GM12891 (cell line): ENCODE measurements around the gene CHKA.

Source experiments
- DNase-seq: peaks from one replicate; pipeline ENCODE4 v3.0.0; 2011; ENCODE audit warnings: low spot score; ENCODE audit not compliant: insufficient read length
- FAIRE-seq: peaks from 2 replicates; lab custom pipeline; 2011; peaks lifted over from hg19 to GRCh38; lab: Jason Lieb, UNC
- PAX5 ChIP-seq: IDR thresholded peaks from 2 replicates; pipeline ENCODE4 v1.6.1; 2011; ENCODE audit warnings: low read length, moderate library complexity, mild to moderate bottlenecking; ENCODE audit not compliant: insufficient read depth, severe bottlenecking
- POLR2A ChIP-seq: IDR thresholded peaks from 2 replicates; pipeline ENCODE4 v1.6.1; 2011; ENCODE audit warnings: low read depth, low read length, control low read depth
- POLR2AphosphoS5 ChIP-seq: IDR thresholded peaks from 2 replicates; pipeline ENCODE4 v1.6.1; 2011; ENCODE audit warnings: low read depth, low read length, control low read depth
- POU2F2 ChIP-seq: IDR thresholded peaks from 2 replicates; pipeline ENCODE4 v1.6.1; 2011; ENCODE audit warnings: low read depth, mild to moderate bottlenecking, control low read depth, low read length, moderate library complexity
- SPI1 ChIP-seq: IDR thresholded peaks from 2 replicates; pipeline ENCODE4 v1.6.1; 2011; ENCODE audit warnings: low read depth, low read length, control low read depth
- TAF1 ChIP-seq: IDR thresholded peaks from 2 replicates; pipeline ENCODE4 v1.6.1; 2011; ENCODE audit warnings: low read depth, low read length, control low read depth

The CHKA gene

DNA sequence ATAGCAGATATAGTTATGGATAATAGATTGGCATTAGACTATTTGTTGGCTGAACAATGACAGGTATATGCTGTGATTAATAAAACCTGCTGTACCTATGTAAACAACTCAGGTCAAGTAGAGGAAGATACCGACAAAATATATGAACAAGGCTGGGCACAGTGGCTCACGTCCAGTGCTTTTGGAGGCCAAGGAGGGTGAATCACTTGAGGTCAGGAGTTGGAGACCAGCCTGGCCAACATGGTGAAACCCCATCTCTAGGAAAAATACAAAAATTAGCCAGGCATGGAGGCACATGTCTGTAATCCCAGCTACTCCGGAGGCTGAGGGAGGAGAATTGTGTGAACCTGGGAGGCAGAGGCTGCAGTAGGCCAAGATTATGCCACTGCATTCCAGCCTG is 14.0 kb upstream of the CHKA start:
- no peak for DNase-seq
- TF ChIP-seq POLR2A (no peak), POU2F2 (no peak)

DNA sequence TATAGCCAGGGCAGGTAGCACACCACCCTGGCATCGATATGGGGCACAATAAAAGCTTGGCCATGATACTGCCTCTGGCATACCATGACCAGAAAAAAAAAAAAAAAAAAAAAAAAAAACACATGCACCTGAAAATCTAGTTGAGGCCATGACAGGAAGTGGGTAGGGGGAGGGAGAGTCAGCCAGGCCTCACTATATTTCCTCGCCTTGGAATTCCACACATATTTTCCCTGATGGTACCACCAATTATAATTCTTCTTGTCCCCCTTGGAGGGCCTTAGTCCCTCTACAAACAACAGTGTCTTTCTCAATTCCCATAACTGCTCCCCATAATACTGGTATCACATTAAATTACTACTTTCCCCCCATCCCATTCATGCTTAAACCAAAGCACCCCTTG is 12.6 kb upstream of the CHKA start:
- TF ChIP-seq POLR2A = no peak
- no peak for TF ChIP-seq PAX5
- TF ChIP-seq SPI1 = no peak
- no peak for TF ChIP-seq POU2F2
- TF ChIP-seq TAF1 = no peak
- TF ChIP-seq POLR2AphosphoS5 = no peak
- DNase-seq (no peak), FAIRE-seq (no peak)

More for the DNA sequence above, 14.0 kb upstream of the CHKA start:
- no peak for FAIRE-seq

DNA sequence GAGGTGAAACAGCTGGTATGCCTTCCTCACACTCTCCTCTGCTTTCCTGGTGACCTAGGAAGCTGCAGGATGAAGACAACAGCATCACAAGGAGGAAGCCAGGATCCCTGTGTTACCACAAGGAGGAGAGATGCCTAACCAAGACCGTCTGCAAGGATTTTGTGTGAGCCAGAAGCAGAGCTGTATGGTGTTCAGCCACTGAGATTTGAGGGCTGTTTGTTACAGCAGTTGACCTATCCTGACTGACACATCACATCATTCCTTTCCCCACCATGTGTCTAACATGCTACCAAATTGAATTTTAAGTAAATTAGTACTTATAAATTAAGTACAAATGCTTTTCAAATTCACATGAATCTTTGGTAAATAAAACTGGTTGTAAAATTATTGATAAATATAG is 8.9 kb upstream of the CHKA start:
- FAIRE-seq = no peak
- DNase-seq = no peak
- TF ChIP-seq POU2F2 (no peak), POLR2AphosphoS5 (no peak), TAF1 (no peak), POLR2A (no peak), PAX5 (no peak), SPI1 (no peak)

DNA sequence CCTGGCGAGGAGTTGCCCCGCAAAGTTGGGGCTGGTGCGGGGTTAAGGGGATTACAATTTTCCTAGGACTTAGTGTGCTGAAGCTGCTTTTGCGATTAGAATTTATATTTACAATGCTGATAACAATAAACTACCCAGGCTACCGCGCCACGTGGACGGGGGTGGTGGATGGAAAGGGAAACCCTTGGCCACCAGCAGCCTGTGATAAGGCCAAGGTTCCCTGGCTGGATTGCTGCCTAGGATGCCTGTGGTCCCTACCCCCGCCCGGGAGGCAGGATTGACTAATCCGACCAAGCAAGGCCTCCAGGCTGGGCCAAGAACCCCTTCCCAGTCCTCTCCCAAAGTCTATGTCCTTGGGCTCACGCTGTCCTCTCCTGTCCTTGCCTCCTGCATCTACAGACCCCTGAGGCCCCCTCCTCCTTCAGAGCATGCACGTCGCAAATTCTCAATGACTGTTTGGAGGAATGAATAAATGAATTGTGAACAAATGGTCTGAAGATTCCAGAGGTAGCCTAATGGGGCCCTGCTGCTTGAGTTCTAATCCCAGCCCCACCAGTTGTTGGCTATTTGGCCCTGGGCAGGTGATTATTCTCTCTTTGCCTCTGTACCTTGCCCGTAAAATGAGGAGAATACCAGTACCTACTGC is 7.6 kb upstream of the CHKA start:
- FAIRE-seq = no peak
- TF ChIP-seq POU2F2 (no peak), POLR2A (no peak), TAF1 (no peak), POLR2AphosphoS5 (no peak), PAX5 (no peak), SPI1 (no peak)
- DNase-seq = no peak

DNA sequence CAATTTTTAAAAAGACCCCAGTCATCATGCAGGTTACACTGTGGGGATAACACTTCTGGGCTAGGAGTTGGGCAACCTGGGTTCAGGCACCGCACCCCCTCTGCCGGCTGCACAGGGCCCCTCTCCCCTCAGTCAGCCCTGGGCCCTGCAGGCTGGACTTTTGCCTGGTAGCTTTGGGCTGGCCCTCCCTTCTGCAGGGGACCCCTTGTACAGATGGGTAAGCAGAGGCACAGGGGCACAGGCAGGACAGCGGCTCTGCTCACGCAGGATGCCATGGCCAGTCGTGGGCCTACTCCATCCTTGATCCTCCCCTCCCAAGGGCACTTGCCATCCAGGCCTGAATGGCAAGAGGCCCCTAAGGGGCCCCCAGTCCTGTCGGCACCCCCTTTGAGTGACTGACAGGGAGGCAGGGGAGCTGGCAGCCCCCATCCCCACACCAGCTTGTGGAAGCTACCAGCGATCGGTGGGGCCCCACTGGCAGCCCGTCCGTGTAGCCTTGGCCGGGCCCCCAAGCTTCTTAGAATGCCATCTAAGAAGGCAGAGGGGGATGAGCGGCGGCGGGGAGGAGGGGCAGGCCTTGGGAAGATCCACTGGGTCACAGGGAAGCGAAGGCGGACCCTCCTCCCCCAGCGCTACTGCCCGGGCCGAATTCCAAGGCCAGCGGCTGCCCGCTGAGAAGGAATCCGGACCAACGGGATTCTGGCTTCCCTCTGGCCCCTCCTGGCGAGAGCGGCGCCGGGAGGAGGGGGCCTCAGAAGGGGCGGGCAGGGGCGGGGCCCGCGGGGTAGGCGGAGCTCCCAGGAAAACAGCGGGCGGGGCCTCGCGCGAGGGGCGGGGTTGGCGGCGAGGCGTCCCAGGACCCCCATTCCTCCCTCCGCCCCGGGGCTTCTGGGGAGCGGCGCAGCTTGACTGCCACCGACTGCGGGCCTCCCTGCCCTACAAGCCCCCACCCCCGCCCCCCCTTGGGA is 6.8 kb upstream of the CHKA start:
- TF ChIP-seq TAF1 = no peak
- TF ChIP-seq POU2F2 = no peak
- no peak for TF ChIP-seq SPI1
- TF ChIP-seq POLR2A = no peak
- TF ChIP-seq POLR2AphosphoS5 = no peak
- no peak for TF ChIP-seq PAX5
- FAIRE-seq (no peak), DNase-seq (no peak)

DNA sequence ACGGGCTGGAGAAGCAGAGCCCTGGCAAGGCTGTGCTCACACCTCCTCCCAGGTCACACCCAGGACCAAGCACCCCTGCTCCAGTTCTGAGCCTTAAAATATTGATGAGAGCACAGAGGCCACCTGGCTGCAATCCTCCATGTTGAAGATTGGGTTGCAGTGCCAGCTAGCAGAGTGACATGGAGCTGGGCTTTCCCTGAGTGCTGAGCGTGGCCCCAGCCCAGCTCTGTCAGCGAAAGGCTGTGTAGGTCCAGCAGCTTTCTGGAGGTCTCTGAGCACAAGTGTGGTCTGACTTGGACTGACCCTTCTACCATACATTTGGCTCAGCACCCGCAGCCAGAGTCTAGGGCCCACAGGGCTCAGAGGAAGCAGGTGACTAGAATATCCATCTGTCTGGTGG is 4.0 kb upstream of the CHKA start:
- FAIRE-seq (no peak), DNase-seq (no peak)
- TF ChIP-seq SPI1 (no peak), TAF1 (no peak), PAX5 (no peak), POLR2A (no peak), POLR2AphosphoS5 (no peak), POU2F2 (no peak)

DNA sequence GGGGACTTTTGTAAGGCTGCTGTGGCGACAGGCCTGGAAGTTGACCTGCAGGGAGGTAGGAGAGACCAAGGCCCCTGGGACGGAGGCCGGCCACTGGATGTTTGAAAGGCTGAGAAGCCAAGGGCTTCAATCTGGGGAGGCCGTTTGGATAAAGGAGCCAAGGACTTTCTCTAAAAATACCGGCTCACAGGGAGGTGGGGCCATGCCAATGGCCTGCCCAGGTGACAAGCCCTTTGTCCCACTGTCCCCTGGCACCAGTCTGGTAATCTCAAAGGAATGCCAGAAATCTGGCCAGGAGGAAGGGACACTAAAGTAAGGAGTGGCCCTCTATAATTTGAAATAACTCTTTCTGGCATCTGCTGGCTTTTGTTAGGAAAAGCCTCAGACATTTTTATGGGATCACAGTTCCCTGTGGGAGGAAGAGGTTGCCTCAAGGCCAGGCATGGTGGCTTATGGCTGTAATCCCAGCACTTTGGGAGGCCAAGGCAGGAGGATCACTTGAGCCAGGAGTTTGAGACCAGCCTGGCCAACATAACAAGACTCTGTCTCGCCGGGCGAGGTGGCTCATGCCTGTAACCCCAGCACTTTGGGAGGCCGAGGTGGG is 1.9 kb upstream of the CHKA start:
- FAIRE-seq (no peak), DNase-seq (no peak)
- TF ChIP-seq POU2F2 = no peak
- TF ChIP-seq POLR2AphosphoS5 = no peak
- no peak for TF ChIP-seq TAF1
- TF ChIP-seq SPI1 = no peak
- TF ChIP-seq PAX5 = no peak
- no peak for TF ChIP-seq POLR2A

DNA sequence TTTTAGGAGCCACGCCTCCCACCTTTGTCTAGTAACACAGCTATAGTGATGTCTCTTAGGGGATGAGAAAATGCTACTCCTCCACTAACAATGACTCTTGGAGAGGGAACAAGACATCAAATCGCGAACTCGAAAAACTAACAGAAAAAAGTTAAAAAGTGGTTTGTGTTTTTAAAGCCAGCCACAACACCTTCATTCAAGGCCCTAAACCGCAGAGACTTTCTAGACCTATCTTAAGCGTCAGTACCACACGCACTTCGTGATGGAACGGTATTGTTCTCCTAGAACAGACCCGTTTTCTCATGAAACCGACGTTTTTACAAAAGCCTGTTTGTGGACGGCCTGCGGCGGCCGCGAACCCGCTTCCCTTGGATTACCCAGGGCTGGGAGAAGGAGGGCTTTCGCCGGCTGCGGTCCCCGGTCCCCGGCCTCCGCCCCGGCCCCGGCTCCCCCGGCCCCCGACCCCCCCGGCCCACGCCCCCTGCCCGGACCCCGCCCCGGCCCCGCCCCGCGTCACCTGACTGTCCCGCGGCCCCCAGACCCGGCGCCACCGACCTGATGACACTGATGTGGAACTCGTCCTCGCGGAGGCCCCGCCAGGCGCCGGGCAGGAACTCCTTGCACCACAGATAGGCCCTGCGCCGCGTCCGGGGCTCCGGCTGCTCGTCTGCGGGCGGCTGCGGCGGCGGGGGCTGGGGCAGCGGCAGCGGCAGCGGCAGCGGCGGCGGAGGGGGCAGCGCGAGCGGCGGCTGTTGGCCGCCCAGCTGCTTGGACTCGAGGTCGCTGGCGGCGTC is 718 bp downstream of the CHKA start:
- peak; percentile 33 for FAIRE-seq
- no peak for DNase-seq
- TF ChIP-seq POLR2A (no peak), TAF1 (no peak), POU2F2 (no peak), PAX5 (no peak), POLR2AphosphoS5 (no peak), SPI1 (no peak)
